ENCODE measurements around the gene ANAPC2. TPM values are rescaled to one million over a fixed set of nuclear protein-coding genes. Genes with fewer than 3 reads are reported as not detected.

ANAPC2 gene
- total RNA-seq, 2 experiments from 2014 or later, result 34.8 to 90.4 TPM

DNA sequence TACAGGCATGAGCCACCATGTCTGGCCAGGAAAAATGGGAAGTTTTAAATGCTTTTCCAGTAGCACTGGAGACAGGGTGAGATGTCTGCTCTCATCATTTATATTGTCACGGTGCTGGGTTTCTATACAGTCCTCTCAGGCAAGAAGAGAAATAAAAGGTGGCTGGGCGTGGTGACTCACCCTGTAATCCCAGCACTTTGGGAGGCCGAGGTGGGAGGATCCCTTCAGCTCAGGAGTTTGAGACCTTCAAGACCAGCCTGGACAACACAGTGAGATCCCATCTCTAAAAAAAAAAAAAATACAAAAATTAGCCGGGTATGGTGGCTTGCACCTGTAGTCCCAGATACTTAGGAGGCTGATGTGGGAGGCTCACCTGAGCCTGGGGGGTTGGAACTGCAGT is 54.2 kb downstream of the ANAPC2 start:
- intact Hi-C loops (cut with micrococcal nuclease; ENCODE audit: unreplicated experiment), result no loop called here
- H4K20me1 ChIP-seq (ENCODE audit: insufficient read depth, low read length), result no peaks in the 10 kb centered on the region
- TF ChIP-seq CTCF (conservative IDR thresholded peaks at IDR 0.05; ENCODE audit: low read length) (no peak), EZH2phosphoT487 (IDR thresholded peaks at IDR 0.05; ENCODE audit: borderline replicate concordance, low read depth, low read length) (no peak)
- no peaks in the 10 kb centered on the region for H3K9me3 ChIP-seq (ENCODE audit: low read length)
- no peak overlapping the region for H3K27ac ChIP-seq (ENCODE audit: low read depth, low read length, poor library complexity, severe bottlenecking)
- no peak overlapping the region for H3K4me2 ChIP-seq (ENCODE audit: low read length)
- DNase-seq (ENCODE audit: low spot score), result no peak
- H3K79me2 ChIP-seq (ENCODE audit: insufficient read depth, low read depth, low read length), result peaks cover 11% of the 10 kb centered on the region; the same call in 1 of the 2 replicates
- no peak overlapping the region for H3K4me3 ChIP-seq (ENCODE audit: low read depth, low read length, poor library complexity, severe bottlenecking)
- BruUV-seq (replicated peaks), result no TSS peak
- POLR2A ChIA-PET, result interaction anchor here (0.7 kb wide), 1 partner anchor 321 kb away, joined by 4 read pairs; no protein-coding TSS in a partner anchor
- CTCF ChIA-PET (ENCODE audit: unreplicated experiment), result interaction anchor here (0.6 kb wide), 1 partner anchor 15 kb away, joined by 3 read pairs; no protein-coding TSS in a partner anchor
- peaks cover 43% of the 10 kb centered on the region for H3K4me1 ChIP-seq (ENCODE audit: insufficient read depth, low read length, poor library complexity, severe bottlenecking)
- no peaks in the 10 kb centered on the region for H3K9me2 ChIP-seq (ENCODE audit: insufficient read depth, low read length)
- H2AFZ ChIP-seq (ENCODE audit: low read length), result no peak overlapping the region
- no peaks in the 10 kb centered on the region for H3K36me3 ChIP-seq (ENCODE audit: insufficient read depth, low read length)

- H3K9me2 ChIP-seq (ENCODE audit: insufficient read depth, low read length), result no peaks in the 10 kb centered on the region
- no TSS peak for BruUV-seq (replicated peaks)
These were observed 58.1 kb downstream of the ANAPC2 start for GRCh38 chr9:137130176-137130755.

More at GRCh38 chr9:137130176-137130755, 58.1 kb downstream of the ANAPC2 start:
- CTCF ChIA-PET (ENCODE audit: unreplicated experiment), result interaction anchor here (0.5 to 1.4 kb wide), 7 partner anchors 20 to 108 kb away, joined by 3 to 9 read pairs (median 5); partner anchors contain the start of gene SAPCD2
- peak overlapping the region; percentile 96 for H3K4me2 ChIP-seq (ENCODE audit: low read length)
- TF ChIP-seq CTCF (conservative IDR thresholded peaks at IDR 0.05; ENCODE audit: low read length) (no peak), EZH2phosphoT487 (IDR thresholded peaks at IDR 0.05; ENCODE audit: borderline replicate concordance, low read depth, low read length) (no peak)
- no peaks in the 10 kb centered on the region for H3K36me3 ChIP-seq (ENCODE audit: insufficient read depth, low read length)
- DNase-seq (ENCODE audit: low spot score), result no peak
- H2AFZ ChIP-seq (ENCODE audit: low read length), result peak overlapping the region; percentile 31; the same call in 1 of the 2 replicates
- POLR2A ChIA-PET, result interaction anchor here (0.7 to 3.4 kb wide), 10 partner anchors 8 to 125 kb away, joined by 3 to 52 read pairs (median 4); partner anchors contain the start of genes NELFB and RNF208
- no peaks in the 10 kb centered on the region for H3K9me3 ChIP-seq (ENCODE audit: low read length)
- H3K79me2 ChIP-seq (ENCODE audit: insufficient read depth, low read depth, low read length), result peaks cover 49% of the 10 kb centered on the region; the same call in 1 of the 2 replicates
- peaks cover 35% of the 10 kb centered on the region for H3K4me1 ChIP-seq (ENCODE audit: insufficient read depth, low read length, poor library complexity, severe bottlenecking)
- no peaks in the 10 kb centered on the region for H4K20me1 ChIP-seq (ENCODE audit: insufficient read depth, low read length)
- intact Hi-C loops (cut with micrococcal nuclease; ENCODE audit: unreplicated experiment), result no loop called here
- H3K4me3 ChIP-seq (ENCODE audit: low read depth, low read length, poor library complexity, severe bottlenecking), result peak overlapping the region; percentile 94
- peak overlapping the region; percentile 92 for H3K27ac ChIP-seq (ENCODE audit: low read depth, low read length, poor library complexity, severe bottlenecking)
